Hippocampal formation (tissue), 2 donors: ENCODE data around the gene SCGB3A1.

Experiments used
- DNase-seq, 2 donors: peaks; one replicate each; lab custom pipeline; 2025; lab: John Stamatoyannopoulos, UW

Gene SCGB3A1

GRCh38 chr5:180589771-180590542 is 1.3 kb downstream of the SCGB3A1 start:
- no peak for DNase-seq

DNA sequence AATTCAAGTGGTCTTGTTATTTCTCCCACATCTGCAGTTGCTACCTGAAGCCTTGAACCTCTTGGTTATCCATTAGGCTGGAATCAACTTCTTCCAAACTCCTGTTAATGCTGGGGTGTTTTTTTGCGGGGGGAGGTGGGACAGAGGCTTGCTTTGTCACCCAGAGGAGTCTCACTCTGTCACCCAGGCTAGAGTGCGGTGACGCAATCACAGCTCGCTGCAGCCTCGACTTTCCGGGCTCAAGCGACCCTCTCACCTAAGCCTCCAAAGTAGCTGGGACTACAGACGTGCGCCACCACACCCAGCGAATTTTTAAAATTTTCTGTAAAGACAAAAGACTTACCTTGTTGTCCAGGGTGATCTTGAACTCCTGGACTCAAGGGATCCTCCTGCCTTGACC is 4.4 kb downstream of the SCGB3A1 start:
- DNase-seq = no peak

DNA sequence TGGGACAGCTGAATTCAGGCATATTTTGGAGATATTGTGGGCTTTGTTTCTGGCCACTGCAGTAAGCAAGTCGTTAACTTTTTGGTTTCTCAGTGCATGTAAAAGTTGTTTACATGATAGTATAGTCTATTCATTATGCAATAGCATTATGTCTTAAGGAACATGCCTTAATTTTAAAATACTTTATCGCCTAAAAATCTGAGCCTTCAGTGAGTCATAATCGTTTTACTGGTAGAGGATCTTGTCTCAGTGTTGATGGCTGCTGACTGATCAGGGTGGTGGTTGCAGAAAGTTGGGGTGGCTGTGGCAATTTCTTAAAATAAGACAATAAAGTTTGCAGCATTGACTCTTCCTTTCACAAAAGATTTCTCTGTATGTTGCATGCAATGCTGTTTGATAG is 5.1 kb downstream of the SCGB3A1 start:
- no peak for DNase-seq

- DNase-seq = no peak
Measured at GRCh38 chr5:180583738-180584137, 7.6 kb downstream of the SCGB3A1 start.

GRCh38 chr5:180580681-180581080 is 10.6 kb downstream of the SCGB3A1 start:
- DNase-seq = no peak

DNA sequence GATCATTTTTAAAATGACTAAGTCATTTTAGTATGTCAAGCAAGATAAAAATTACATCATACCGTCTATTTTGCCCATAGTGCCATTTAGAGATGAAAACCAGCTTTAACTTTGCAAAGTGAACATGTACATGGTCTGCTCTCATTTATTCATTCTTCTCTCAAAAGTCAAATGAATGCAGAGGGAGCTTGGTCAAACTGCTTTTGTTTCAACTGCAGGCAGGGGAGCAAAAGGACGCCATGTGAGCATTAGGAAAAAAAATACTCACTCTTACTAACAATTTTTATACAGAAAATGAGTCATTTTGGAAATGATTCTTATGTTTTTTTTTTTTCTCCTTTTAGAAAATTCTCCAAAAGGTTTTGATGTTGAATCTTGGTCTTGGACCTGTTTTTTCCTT is 15.7 kb downstream of the SCGB3A1 start:
- no peak for DNase-seq

DNA sequence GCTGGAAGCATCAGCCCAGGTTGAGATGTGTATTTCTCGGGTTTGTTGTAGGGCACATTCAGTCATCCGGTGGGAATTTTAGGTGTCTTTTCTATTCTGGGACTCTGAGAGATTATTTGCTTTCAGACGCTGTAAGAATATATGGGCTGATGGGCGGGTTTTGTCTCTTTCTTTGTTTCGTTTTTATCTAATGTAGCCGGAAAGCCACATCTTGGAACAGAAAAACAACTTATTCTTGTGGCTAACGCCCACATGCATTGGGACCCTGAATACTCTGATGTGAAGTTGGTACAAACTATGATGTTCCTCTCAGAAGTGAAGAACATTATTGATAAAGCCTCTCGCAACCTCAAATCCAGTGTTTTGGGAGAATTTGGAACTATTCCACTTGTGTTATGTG is 22.4 kb downstream of the SCGB3A1 start:
- no peak for DNase-seq

DNA sequence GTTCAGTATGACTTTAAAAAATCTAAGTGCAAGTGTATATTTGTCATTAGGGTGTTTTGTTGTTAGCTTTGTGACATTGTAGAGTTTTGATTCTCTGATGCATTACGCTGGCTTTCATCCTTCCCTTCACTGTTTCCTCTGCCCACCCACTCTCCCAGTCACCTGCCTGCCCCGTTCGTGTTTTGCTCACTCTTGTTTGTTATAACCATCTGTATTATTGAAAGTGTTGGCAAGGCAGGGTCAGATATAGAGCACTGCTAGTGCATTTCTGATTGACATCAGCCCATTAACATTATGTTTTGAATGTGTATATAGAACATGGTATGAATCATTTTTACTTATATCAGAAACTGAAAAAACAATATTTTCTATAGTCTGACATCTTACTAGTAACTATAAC is 27.3 kb downstream of the SCGB3A1 start:
- no peak for DNase-seq

DNA sequence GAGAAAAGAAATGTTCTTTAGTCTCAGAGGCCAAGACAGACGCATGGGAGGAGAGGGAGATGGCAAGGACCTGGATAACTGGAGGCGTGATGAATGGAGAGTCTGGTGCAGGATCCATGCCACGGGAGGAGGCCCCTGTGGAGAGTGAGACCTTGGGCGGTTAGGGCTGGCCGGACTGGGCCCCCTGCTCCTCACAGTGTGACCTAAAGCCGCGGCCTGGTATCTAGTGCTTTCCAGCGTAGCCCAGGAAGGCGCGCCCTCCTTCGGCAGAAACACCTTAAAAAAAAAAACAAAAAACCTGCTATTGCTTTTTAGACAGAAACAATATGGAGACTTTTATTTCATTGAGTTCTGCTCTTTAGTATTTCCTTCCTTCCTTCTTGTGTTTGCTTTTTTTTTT is 33.1 kb downstream of the SCGB3A1 start:
- no peak for DNase-seq

- DNase-seq = no peak
Measured at GRCh38 chr5:180557217-180557809, 34.0 kb downstream of the SCGB3A1 start.

- no peak for DNase-seq
Measured at GRCh38 chr5:180555168-180555921, 36.0 kb downstream of the SCGB3A1 start.

GRCh38 chr5:180553530-180553929 is 37.8 kb downstream of the SCGB3A1 start:
- no peak for DNase-seq

DNA sequence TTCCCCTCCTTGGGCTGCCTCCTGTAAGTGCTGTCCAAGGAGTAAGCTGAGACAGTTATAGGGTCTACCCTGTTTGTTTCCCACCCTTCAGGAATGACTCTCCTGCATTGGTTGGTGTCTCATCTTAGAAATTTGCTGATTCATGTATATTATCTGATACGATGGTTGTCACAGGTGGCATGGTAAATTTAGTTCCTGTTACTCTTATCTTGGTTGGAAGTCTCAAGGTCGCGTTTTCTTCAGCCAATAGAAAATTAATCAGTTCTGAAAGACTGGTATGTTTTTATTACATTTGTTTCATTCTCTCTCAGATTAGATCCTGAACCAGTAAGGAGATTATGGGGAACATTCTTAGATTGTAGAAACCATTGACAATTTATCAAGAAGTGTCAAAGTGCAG is 42.7 kb downstream of the SCGB3A1 start:
- DNase-seq = no peak

DNA sequence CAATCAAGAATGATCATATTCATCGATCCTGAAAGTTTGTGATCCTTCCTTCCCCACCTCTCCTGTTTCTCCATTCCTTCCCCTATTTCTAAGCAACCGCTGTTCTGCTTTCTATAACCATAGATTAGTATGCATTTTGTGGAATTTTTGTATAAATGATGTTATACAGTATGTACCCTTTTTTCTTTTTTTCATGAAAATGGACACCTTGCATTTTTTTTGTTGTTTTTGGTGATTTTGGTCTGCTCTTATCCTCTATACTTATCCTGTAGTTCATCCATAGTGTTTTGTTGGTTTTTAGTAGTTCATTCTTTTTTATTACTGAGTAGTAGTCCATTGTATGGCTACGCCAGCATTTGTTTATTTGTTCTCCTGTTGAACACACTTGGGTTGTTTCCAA is 46.1 kb downstream of the SCGB3A1 start:
- no peak for DNase-seq

- no peak for DNase-seq
Measured at GRCh38 chr5:180541710-180542109, 49.6 kb downstream of the SCGB3A1 start.
